Breast epithelium (tissue), 4 donors: ENCODE measurements around the gene NIN. TPM values are rescaled to one million over a fixed set of nuclear protein-coding genes. Genes with fewer than 3 reads are reported as not detected.

Experiments used
- DNase-seq, 2 donors: peaks; one replicate each; pipeline ENCODE4 v3.0.0-alpha.2; 2019; ENCODE audit warnings: low spot score in 2 of 2
- H3K27ac ChIP-seq, 2 donors: fragments of 200-600 bp; sonication (generic) in 1 of 2; one replicate each; pipeline ENCODE4 v1.5.1; 2016 to 2019; ENCODE audit warnings: mild to moderate bottlenecking in 1 of 2
- H3K27me3 ChIP-seq, 2 donors: fragments of 200-600 bp; sonication (generic) in 1 of 2; one replicate each; pipeline versions ENCODE4 v1.5.1 to v1.6.0; 2017 to 2019; ENCODE audit warnings: control low read depth in 1 of 2, mild to moderate bottlenecking in 1 of 2
- H3K36me3 ChIP-seq: fragments of 200-600 bp; one replicate; pipeline ENCODE4 v1.5.1; 2019
- H3K4me1 ChIP-seq, 2 donors: fragments of 200-600 bp; sonication (generic); one replicate each; pipeline ENCODE4 v1.5.1; 2016 to 2019; ENCODE audit warnings: control low read depth in 1 of 2
- H3K4me3 ChIP-seq, 3 donors: fragments of 200-600 bp; sonication (generic); 1 replicate in 2 of 3; 2 replicates in 1 of 3; pipeline ENCODE4 v1.5.1; 2016 to 2019; ENCODE audit warnings: mild to moderate bottlenecking in 3 of 3, moderate library complexity in 2 of 3
- H3K9me3 ChIP-seq, 2 donors: fragments of 200-600 bp; sonication (generic) in 1 of 2; one replicate each; pipeline ENCODE4 v1.5.1; 2016 to 2019; ENCODE audit warnings: control low read depth in 1 of 2
- CTCF ChIP-seq, 3 donors: fragments of 450-650 bp; IDR thresholded peaks; one replicate each; pipeline ENCODE4 v1.5.1; 2016 to 2017; ENCODE audit warnings: antibody characterized with exemption in 3 of 3, mild to moderate bottlenecking in 3 of 3, moderate library complexity in 3 of 3
- POLR2A ChIP-seq: fragments of 450-650 bp; IDR thresholded peaks from one replicate; pipeline ENCODE4 v1.6.1; 2016; ENCODE audit warnings: antibody characterized with exemption, mild to moderate bottlenecking, moderate library complexity
- POLR2AphosphoS5 ChIP-seq, 3 donors: sonication (generic); formaldehyde crosslinking; IDR thresholded peaks; one replicate each; pipeline ENCODE4 v1.6.1; 2017; ENCODE audit warnings: antibody characterized with exemption in 3 of 3
- intact Hi-C: fragments of 100-400 bp; cut with DNase I; formaldehyde crosslinking; loops from one replicate; pipeline ENCODE4 v1.15.1; 2023; ENCODE audit warnings: low total_unique reads
- total RNA-seq, 3 donors: library from RNA; depleted of rRNA; stranded (reverse); fragments of >200 nt; gene quantifications; one replicate each; pipeline ENCODE4 v1.1.0, GENCODE V29; 2016

NIN gene
- total RNA-seq, 3 donors from 2014 or later: 38.1 to 42.9 (median 40.4) TPM

GRCh38 chr14:50770586-50770985 lies 60.4 kb downstream of the NIN start:
- DNase-seq: no peak
- intact Hi-C loops: loop anchor here (10.0 kb wide), 1 partner anchor 94 kb away; no protein-coding TSS in a partner anchor
- Histone ChIP-seq H3K4me3 (no peak overlapping the region), H3K27me3 (no peaks in the 10 kb centered on the region), H3K27ac (peak overlapping the region; percentile 48 to 70), H3K9me3 (no peaks in the 10 kb centered on the region), H3K4me1 (no peaks in the 10 kb centered on the region), H3K36me3 (no peaks in the 10 kb centered on the region)
- TF ChIP-seq CTCF (IDR thresholded peaks at IDR 0.05) (no peak), POLR2AphosphoS5 (IDR thresholded peaks at IDR 0.05) (no peak), POLR2A (no peak)

- TF ChIP-seq CTCF (IDR thresholded peaks at IDR 0.05) (no peak), POLR2AphosphoS5 (IDR thresholded peaks at IDR 0.05) (no peak), POLR2A (no peak)
- DNase-seq: no peak
- Histone ChIP-seq H3K4me3 (no peak overlapping the region), H3K36me3 (no peaks in the 10 kb centered on the region), H3K27me3 (no peaks in the 10 kb centered on the region), H3K4me1 (no peaks in the 10 kb centered on the region), H3K9me3 (no peaks in the 10 kb centered on the region), H3K27ac (peak overlapping the region; percentile 48 to 70)
- intact Hi-C loops: loop anchor here (10.0 kb wide), 1 partner anchor 95 kb away; no protein-coding TSS in a partner anchor
These were observed 61.0 kb downstream of the NIN start for GRCh38 chr14:50769863-50770500.

- H3K36me3 ChIP-seq: no peaks in the 10 kb centered on the region
These were observed 62.3 kb downstream of the NIN start for GRCh38 chr14:50768680-50769079.

GRCh38 chr14:50766338-50766886 lies 64.5 kb downstream of the NIN start:
- Histone ChIP-seq H3K27ac (peak overlapping the region in 1 of 2 donors; percentile 8), H3K27me3 (no peaks in the 10 kb centered on the region), H3K4me1 (peaks cover 0 to 7% of the 10 kb centered on the region in 2 donors), H3K9me3 (no peaks in the 10 kb centered on the region), H3K4me3 (no peak overlapping the region), H3K36me3 (no peaks in the 10 kb centered on the region)
- TF ChIP-seq POLR2AphosphoS5 (IDR thresholded peaks at IDR 0.05): no peak
- no peak for TF ChIP-seq POLR2A
- TF ChIP-seq CTCF (IDR thresholded peaks at IDR 0.05): no peak
- intact Hi-C loops: loop anchor here (2.0 kb wide), 1 partner anchor 20 kb away; no protein-coding TSS in a partner anchor
- DNase-seq: no peak

More at GRCh38 chr14:50768680-50769079, 62.3 kb downstream of the NIN start:
- no peaks in the 10 kb centered on the region for H3K4me1 ChIP-seq
- no peak overlapping the region for H3K27ac ChIP-seq
- TF ChIP-seq POLR2A (no peak), CTCF (IDR thresholded peaks at IDR 0.05) (no peak), POLR2AphosphoS5 (IDR thresholded peaks at IDR 0.05) (no peak)
- H3K4me3 ChIP-seq: no peak overlapping the region
- no peaks in the 10 kb centered on the region for H3K9me3 ChIP-seq
- no peaks in the 10 kb centered on the region for H3K27me3 ChIP-seq
- DNase-seq: no peak
- intact Hi-C loops: no loop called here

- H3K9me3 ChIP-seq: no peaks in the 10 kb centered on the region
- H3K36me3 ChIP-seq: no peaks in the 10 kb centered on the region
- intact Hi-C loops: no loop called here
- TF ChIP-seq CTCF (IDR thresholded peaks at IDR 0.05) (no peak), POLR2AphosphoS5 (IDR thresholded peaks at IDR 0.05) (no peak), POLR2A (no peak)
- no peaks in the 10 kb centered on the region for H3K27me3 ChIP-seq
- DNase-seq: no peak
- H3K4me1 ChIP-seq: peaks cover 0 to 7% of the 10 kb centered on the region in 2 donors
- peak overlapping the region; percentile 33 to 72 for H3K27ac ChIP-seq
- no peak overlapping the region for H3K4me3 ChIP-seq
These were observed 67.5 kb downstream of the NIN start for GRCh38 chr14:50763382-50764007.
